Endometrial microvascular endothelial cells (primary cell): ENCODE data around the gene MYL9. TPM values are rescaled to one million over a fixed set of nuclear protein-coding genes. Genes with fewer than 3 reads are reported as not detected.
"Not testable (repeated sequence)": the region's sequence is repeated elsewhere in the genome, so short reads cannot be mapped to it uniquely, and the experiment has no call there.

Source experiments
- in situ Hi-C: cut with HindIII; loops from 2 replicates; pipeline ENCODE4 v1.10.0; 2017; ENCODE audit warnings: low sequenced_read_pairs, low pct_unique_long_range_greater_than_20kb; ENCODE audit errors: inconsistent ontology term
- total RNA-seq: library from RNA; depleted of rRNA; stranded (reverse); fragments of >200 nt; gene quantifications from one replicate; pipeline ENCODE4 v1.2.3, GENCODE V29; 2015; ENCODE audit errors: inconsistent ontology term

Gene MYL9
- total RNA-seq, 1 donor from 2014 or later: 45.0 TPM

DNA sequence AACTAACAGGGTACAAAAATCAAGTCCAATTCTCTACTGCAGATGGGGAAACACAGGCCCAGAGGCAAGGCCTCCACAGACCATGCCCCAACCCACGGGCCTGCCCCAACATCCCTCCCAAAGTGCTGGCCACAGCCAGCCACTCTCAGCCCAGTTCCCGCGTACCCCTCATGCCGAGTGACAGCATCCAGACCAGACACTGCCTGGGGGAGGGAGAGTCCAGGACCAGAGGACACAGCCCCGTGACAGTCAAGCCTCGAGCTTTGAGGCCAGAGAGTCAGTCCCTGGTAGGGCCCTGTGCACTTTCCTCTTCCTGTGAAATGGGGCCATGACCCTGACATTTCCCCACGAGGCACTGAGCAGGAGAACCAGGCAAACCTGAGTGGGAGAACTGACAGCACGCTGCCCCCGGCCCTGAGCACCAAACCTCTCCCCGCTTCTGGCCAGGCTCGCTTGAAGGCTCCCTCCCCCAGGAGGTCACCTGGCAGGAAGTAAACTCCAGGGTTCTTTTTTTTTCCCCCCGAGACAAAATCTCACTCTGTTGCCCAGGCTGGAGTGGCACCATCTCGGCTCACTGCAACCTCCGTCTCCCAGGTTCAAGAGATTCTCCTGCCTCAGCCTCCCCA, 4.9 kb downstream of the MYL9 start:
- in situ Hi-C loops: no loop called here

DNA sequence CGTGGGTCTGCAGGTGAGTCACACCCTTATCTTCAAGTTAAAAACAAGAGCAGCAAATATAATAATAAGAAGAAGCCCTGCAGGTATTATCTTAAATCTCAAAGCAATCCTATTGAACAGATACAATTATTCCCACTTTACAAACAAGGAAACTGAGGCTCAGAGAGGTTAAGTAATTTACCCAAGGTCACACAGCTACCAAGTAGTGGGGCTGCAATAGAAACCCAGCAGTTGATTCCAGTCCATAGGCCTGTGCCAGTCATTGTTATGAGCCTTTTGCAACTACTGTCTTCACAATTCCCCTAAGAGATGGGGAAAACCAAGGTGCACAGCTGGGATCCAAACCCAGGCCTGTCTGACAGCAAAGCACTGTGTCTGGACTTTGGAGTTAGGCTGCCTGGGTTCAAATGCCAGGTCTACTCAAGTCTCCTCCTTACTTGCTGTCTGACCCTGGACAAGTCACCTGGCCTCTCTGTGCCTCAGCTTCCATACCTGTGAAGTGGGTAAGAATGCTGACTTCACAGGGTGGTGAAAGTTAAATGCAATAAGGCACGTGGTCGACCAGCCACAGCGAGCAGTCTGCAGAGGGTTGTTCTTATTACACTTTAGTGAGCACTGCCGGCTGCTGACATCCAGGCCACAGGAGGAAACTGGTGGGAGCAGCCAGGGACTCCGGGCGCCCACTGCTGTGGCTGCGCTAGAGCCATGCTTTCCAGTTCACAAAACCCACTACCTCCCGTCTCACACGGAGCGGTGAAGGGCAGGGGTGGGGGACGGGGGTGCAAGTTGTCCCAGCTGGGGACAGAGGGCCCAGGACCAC, 6.1 kb downstream of the MYL9 start:
- in situ Hi-C loops: no loop called here

DNA sequence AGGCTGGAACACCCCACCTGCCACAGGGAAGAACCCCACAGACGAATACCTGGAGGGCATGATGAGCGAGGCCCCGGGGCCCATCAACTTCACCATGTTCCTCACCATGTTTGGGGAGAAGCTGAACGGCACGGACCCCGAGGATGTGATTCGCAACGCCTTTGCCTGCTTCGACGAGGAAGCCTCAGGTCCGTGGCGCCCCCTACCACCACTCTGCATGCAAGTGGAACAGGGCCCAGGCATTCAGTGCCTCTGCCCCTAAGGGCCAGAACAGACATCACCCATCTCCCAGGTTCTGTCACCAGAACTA, 6.6 kb downstream of the MYL9 start:
- in situ Hi-C loops: no loop called here

GRCh38 chr20:36548704-36549627, 7.6 kb downstream of the MYL9 start:
- in situ Hi-C loops: no loop called here

- in situ Hi-C loops: no loop called here
These were observed 8.3 kb downstream of the MYL9 start for GRCh38 chr20:36549628-36549941.

- in situ Hi-C loops: no loop called here
These were observed 8.8 kb downstream of the MYL9 start for GRCh38 chr20:36549942-36550789.

DNA sequence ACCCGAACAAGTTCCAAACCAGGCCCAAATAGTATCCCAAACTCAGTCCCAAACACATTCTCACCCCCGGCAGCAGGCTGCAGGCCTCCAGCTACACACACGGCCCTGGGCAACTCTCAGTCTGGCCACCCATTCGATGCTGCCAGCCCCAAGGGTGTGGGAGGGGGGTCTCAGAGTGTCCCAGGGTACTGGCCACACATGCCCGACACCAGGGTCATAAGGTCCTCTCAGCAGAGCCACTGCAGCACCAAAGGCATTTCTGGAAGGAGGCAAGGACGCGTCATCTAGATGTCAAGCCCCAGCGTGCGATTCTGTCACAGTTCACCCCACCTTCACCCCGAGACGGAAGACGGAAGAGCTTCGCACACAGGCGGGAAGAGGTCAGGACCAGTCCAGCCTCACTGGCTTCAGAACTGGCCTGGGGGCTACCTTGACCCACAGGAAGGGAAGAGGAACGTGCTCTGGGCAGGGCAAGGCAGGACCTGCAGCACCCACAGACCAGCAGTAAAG, 9.5 kb downstream of the MYL9 start:
- in situ Hi-C loops: no loop called here

DNA sequence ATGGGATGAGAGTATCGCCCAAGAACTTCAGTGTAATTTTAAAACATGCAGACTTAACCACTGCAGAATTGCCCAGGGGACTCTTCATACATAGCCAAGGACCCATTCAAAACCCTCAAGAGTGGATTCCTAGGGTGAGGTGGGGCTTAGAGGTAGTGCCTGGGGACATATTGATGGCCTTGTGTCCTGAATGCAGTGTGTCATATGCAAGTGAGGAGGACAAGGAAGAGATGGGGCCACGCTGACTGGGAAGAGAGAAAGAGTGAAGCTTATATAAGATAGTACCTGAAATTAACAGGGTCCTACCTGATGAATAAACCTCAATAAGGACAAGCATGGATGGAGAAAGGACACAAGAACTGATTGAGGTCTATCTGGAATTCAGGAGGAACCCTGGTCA, 13.9 kb downstream of the MYL9 start:
- in situ Hi-C loops: no loop called here

DNA sequence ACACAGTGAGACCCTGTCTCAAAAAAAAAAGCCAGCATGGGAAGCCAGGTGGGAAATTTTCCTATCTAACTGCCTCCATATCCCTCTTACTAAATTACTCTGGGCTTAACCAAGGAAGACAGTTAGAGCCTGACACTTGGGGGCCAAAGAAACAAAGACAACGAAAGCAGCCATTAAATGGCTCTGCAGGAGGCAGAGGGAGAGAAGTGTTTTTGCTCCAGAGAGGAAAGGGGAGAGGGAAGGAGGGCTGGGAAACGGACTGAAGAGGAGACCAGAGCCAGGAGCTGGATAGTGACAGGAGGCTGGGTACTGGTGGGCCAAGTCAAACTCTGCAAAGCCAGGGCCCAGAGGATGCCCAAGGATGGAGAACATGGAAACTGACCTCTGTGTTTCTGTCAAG, 21.4 kb downstream of the MYL9 start:
- in situ Hi-C loops: no loop called here

DNA sequence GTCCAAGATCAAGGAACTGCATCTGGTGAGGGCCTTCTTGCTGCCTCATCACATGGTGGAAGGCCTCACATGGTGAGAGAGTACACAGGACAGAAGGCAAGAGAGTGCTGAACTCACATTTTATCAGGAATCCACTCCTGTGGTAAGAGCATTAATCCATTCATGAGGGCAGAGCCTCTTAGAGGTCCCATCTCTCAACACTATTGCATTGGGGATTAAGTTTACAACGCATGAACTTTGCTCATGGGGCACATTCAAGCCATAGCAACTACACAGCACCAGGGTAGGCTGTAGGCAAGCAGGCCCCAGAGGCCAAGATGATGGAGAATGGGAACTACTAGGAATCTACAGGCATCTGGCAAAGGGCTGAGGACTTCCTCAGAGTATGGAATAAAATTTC, 22.1 kb downstream of the MYL9 start:
- in situ Hi-C loops: no loop called here

DNA sequence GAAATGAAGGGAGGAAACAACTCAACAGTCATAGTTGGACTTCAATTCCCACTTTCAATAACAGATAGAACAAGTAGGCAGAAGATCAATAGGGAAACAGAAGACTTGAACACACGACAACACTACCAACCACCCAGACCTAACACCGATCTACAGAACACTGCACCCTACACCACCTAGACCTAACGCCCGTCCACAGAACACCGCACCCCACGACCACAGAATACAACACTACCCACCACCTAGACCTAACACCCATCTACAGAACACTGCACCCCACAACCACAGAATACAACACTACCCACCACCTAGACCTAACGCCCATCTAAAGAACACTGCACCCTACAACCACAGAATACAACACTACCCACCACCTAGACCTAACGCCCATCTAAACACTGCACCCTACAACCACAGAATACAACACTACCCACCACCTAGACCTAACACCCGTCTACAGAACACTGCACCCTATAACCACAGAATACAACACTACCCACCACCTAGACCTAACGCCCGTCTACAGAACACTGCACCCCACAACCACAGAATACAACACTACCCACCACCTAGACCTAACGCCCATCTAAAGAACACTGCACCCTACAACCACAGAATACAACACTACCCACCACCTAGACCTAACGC, 22.9 kb downstream of the MYL9 start:
- in situ Hi-C loops: not testable (repeated sequence)

DNA sequence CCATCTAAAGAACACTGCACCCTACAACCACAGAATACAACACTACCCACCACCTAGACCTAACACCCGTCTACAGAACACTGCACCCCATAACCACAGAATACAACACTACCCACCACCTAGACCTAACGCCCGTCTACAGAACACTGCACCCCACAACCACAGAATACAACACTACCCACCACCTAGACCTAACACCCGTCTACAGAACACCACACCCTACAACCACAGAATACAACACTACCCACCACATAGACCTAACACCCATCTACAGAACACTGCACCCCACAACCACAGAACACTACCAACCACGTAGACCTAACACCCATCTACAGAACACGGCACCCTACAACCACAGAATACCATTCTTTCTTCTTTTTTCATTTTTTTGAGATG, 23.4 kb downstream of the MYL9 start:
- in situ Hi-C loops: not testable (repeated sequence)

- in situ Hi-C loops: no loop called here
These were observed 24.2 kb downstream of the MYL9 start for GRCh38 chr20:36565520-36565919.

DNA sequence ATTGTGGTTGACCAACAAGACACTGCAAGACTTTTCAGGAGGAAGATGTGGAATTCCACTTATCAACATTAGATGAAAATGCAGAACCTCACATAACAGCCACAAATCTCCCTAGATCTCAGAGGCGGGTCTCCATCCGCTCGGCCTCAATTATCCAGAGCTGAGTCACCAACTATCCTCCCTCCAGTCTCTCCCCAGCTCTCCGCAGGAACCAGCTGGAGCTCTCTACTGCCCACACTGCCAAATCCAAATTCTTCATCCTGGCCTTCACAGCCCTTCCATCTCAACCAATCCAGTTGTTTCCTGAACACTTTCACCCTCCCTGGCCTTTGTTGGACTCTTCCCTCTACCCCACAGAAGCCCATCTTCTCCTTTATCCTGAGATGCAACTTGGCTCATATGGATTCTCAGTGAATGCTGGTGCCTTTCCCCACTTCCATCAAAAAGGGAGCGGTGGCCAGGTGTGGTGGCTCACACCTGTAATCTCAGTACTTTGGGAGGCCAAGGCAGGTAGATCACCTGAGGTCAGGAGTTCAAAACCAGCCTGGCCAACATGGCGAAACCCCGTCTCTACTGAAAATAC, 28.6 kb downstream of the MYL9 start:
- in situ Hi-C loops: no loop called here

- in situ Hi-C loops: no loop called here
These were observed 30.5 kb downstream of the MYL9 start for GRCh38 chr20:36571564-36572504.

DNA sequence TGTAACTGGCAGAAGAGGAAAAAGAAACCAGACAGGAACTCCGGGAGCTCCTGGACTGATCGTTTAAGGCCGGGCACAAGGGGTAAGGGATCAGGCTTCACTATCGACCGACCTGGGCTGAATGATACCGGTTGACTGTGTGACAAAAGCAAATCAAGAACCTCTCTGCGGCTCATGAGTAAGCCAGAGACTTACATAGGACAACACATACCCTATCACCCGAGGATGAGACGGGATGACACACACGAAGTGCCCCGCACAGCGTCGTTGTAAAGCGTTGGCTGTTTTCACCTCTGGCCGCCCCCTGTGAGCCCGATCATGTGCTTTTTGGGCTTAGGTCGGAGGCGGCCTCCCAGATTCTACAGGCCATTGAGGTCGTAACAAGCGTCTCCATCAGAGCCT, 31.4 kb downstream of the MYL9 start:
- in situ Hi-C loops: no loop called here
